Measurements from ENCODE around the gene LMF2. TPM values are rescaled to one million over a fixed set of nuclear protein-coding genes. Genes with fewer than 3 reads are reported as not detected.

LMF2 gene
- polyA plus RNA-seq, 3 donors, result 15.0 to 145 (median 16.6) TPM

DNA sequence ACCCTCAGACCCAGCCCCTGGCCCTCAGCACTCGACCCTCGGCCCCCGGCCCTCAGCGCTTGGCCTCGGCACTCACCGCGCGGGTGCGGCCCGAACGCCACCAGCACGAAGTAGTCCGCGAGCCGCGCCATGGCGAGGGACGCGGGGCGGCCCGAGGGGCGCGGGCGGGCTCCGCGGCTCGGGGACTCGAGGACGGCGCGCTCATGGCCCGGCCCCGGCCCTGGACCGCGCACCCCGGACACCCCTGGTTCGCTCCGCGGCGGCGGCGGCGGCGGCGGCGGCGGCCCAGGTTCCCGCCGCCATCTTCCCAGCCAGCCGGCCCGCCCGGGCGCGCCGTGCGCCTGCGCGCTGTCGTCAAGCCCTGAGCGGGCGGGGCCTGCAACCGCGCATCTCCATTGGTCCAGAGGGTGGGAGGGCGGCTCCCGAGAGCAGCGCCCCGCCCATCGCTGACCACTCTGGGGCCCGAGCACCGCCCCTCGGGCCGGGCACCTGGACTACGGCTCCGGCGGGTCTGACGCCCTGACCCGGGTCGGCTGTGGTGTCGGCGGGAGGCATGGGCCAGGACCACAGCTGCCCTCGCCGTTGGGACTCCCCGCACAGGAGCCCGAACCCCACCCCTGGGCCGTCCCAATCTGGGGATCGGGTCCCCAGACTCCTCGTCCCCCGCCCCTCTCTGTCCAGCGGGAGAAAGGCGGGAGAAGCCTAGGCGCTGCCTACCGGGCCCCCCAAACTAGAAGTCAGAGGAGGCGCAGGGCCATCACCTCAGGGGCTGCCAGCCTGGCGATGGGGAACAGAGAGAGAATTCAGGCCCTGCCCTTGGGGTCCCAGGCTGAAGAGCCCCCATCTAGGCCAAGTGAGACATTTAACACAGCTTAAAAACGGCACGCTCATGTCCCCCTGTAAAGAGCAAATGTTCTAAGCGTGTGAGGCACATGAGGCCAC lies 32.5 kb downstream of the LMF2 start, which contains the start of gene SBF1:
TSS of gene SBF1 (minus strand) at position 326 of the 942 bp plus-strand sequence. CDS start at position 131, 195 bp downstream.
- under 1% methylated on average over 96 of the region's 97 CpGs for WGBS (ENCODE audit: insufficient coverage)
- Histone ChIP-seq H3K4me1 (ENCODE audit: control insufficient read depth in 1 of 2, insufficient read depth in 2 of 2, low read length in 2 of 2) (peaks cover 40 to 51% of the 10 kb centered on the region in 2 donors), H3K4me2 (replicated peaks; ENCODE audit: extremely low read depth, low read length, poor library complexity, severe bottlenecking) (peak within 1 kb of the TSS; percentile 98), H3K27me3 (ENCODE audit: control insufficient read depth in 2 of 2, insufficient read depth in 2 of 2, low read length in 2 of 2) (peaks cover 0 to 16% of the 10 kb centered on the region in 2 donors), H3K36me3 (replicated peaks in 1 of 2; ENCODE audit: control insufficient read depth in 1 of 2, insufficient read depth in 2 of 2, low read length in 2 of 2) (no peaks in the 10 kb centered on the region), H3K9ac (ENCODE audit: insufficient read depth, low read length, poor library complexity, severe bottlenecking) (peak within 1 kb of the TSS; percentile 76), H2AFZ (ENCODE audit: insufficient read depth, low read depth, low read length, poor library complexity, severe bottlenecking) (peak within 1 kb of the TSS; percentile 98), H3K79me2 (ENCODE audit: insufficient read depth, low read length) (peaks cover 44% of the 10 kb centered on the region), H4K20me1 (ENCODE audit: insufficient read depth, low read length) (peaks cover 44% of the 10 kb centered on the region), H3K27ac (ENCODE audit: low read depth in 1 of 2, low read length in 2 of 2) (peak within 1 kb of the TSS in 1 of 2 donors; percentile 71), H3K9me3 (replicated peaks in 1 of 2; ENCODE audit: control insufficient read depth in 1 of 2, insufficient read depth in 1 of 2, low read length in 2 of 2) (no peaks in the 10 kb centered on the region), H3K4me3 (replicated peaks in 1 of 3; ENCODE audit: low read depth in 2 of 3, low read length in 3 of 3) (peak within 1 kb of the TSS; percentile 45 to 85 (median 49))
- Mint-ChIP-seq H3K4me3 (peak within 1 kb of the TSS; percentile 90 to 97), H3K4me1 (peaks cover 46% of the 10 kb centered on the region), H3K27ac (peak within 1 kb of the TSS in 6 of 7 donors; percentile 52 to 88 (median 72)), H3K27me3 (ENCODE audit: low read depth in 3 of 3) (peaks cover 20 to 41% (median 30%) of the 10 kb centered on the region in 3 donors), H3K36me3 (peaks cover 2 to 8% of the 10 kb centered on the region in 2 donors), H3K9me3 (peaks cover 0 to 2% (median 0%) of the 10 kb centered on the region in 7 donors)
- peak; percentile 86 to 91 (median 90) for DNase-seq
- intact Hi-C loops (cut with micrococcal nuclease), result loop anchor here in 1 of 2 donors (5.0 kb wide), 1 partner anchor 147 kb away; no protein-coding TSS in a partner anchor
- TF ChIP-seq, protein P1, sequence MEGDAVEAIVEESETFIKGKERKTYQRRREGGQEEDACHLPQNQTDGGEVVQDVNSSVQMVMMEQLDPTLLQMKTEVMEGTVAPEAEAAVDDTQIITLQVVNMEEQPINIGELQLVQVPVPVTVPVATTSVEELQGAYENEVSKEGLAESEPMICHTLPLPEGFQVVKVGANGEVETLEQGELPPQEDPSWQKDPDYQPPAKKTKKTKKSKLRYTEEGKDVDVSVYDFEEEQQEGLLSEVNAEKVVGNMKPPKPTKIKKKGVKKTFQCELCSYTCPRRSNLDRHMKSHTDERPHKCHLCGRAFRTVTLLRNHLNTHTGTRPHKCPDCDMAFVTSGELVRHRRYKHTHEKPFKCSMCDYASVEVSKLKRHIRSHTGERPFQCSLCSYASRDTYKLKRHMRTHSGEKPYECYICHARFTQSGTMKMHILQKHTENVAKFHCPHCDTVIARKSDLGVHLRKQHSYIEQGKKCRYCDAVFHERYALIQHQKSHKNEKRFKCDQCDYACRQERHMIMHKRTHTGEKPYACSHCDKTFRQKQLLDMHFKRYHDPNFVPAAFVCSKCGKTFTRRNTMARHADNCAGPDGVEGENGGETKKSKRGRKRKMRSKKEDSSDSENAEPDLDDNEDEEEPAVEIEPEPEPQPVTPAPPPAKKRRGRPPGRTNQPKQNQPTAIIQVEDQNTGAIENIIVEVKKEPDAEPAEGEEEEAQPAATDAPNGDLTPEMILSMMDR (IDR thresholded peaks at IDR 0.05), result no peak
